Esophagus squamous epithelium (tissue), 5 donors: ENCODE data around the gene COX7A2. TPM values are rescaled to one million over a fixed set of nuclear protein-coding genes. Genes with fewer than 3 reads are reported as not detected.

Experiments
- DNase-seq: peaks from one replicate; lab custom pipeline; 2025; lab: John Stamatoyannopoulos, UW
- H3K27ac ChIP-seq, 4 donors: fragments of 200-600 bp; sonication (generic); one replicate each; pipeline ENCODE4 v1.5.1; 2016 to 2019; ENCODE audit warnings: mild to moderate bottlenecking in 1 of 4
- H3K27me3 ChIP-seq, 4 donors: fragments of 200-600 bp; sonication (generic); 1 replicate in 3 of 4; 2 replicates in 1 of 4; pipeline versions ENCODE4 v1.5.1 to v1.6.0; 2017 to 2021; ENCODE audit warnings: antibody characterized with exemption in 1 of 4
- H3K36me3 ChIP-seq, 3 donors: fragments of 200-600 bp; sonication (generic); one replicate each; pipeline ENCODE4 v1.5.1; 2016 to 2019
- H3K4me1 ChIP-seq, 3 donors: fragments of 200-600 bp; sonication (generic); one replicate each; pipeline ENCODE4 v1.5.1; 2017 to 2019
- H3K4me3 ChIP-seq, 4 donors: fragments of 200-600 bp; sonication (generic); 1 replicate in 3 of 4; 2 replicates in 1 of 4; pipeline ENCODE4 v1.5.1; 2016 to 2019; ENCODE audit warnings: mild to moderate bottlenecking in 2 of 4, moderate library complexity in 1 of 4
- H3K9me3 ChIP-seq, 3 donors: fragments of 200-600 bp; sonication (generic); one replicate each; pipeline ENCODE4 v1.5.1; 2016 to 2019
- CTCF ChIP-seq, 6 experiments: fragments of 450-650 bp in 4 of 6; fragments of 200-600 bp in 2 of 6; sonication (generic) in 2 of 6; IDR thresholded peaks; one replicate each; pipeline ENCODE4 v1.5.1; 2016 to 2019; ENCODE audit warnings: antibody characterized with exemption in 6 of 6, mild to moderate bottlenecking in 4 of 6, moderate library complexity in 4 of 6
- POLR2A ChIP-seq, 4 donors: fragments of 450-650 bp; IDR thresholded peaks; one replicate each; pipeline ENCODE4 v1.6.1; 2017; ENCODE audit warnings: antibody characterized with exemption in 4 of 4, mild to moderate bottlenecking in 4 of 4, moderate library complexity in 3 of 4
- WGBS, 2 donors: methylation state at CpG; one replicate each; pipeline ENCODE4 v1.1.5; 2018; 5-methylcytosine and 5-hydroxymethylcytosine counted together
- intact Hi-C: fragments of 100-400 bp; cut with DNase I; formaldehyde crosslinking; loops from one replicate; pipeline ENCODE4 v1.15.0; 2022
- total RNA-seq, 4 donors: library from RNA; depleted of rRNA; stranded (reverse); fragments of >200 nt; gene quantifications; one replicate each; pipeline ENCODE4 v1.1.0, GENCODE V29; 2016
- donor health status: DM: yes; HTN: yes; CAD: no.

The COX7A2 gene
- total RNA-seq, 4 donors from 2014 or later, result 192 to 530 (median 330) TPM

GRCh38 chr6:75236630-75237029, 7.0 kb downstream of the COX7A2 start:
- no peak overlapping the region for H3K27ac ChIP-seq
- no peaks in the 10 kb centered on the region for H3K9me3 ChIP-seq
- TF ChIP-seq CTCF (IDR thresholded peaks at IDR 0.05) (no peak), POLR2A (IDR thresholded peaks at IDR 0.05) (no peak)
- no peak for DNase-seq
- peaks cover 0 to 58% (median 4%) of the 10 kb centered on the region in 3 donors for H3K36me3 ChIP-seq
- no peak overlapping the region for H3K4me3 ChIP-seq
- H3K27me3 ChIP-seq, result no peaks in the 10 kb centered on the region
- intact Hi-C loops, result no loop called here
- 87 to 90% methylated on average over 4 of the region's 4 CpGs for WGBS, 2 donors
- H3K4me1 ChIP-seq, result peaks cover 0 to 14% (median 8%) of the 10 kb centered on the region in 3 donors

- no peak for TF ChIP-seq CTCF (IDR thresholded peaks at IDR 0.05)
- no peak for TF ChIP-seq POLR2A (IDR thresholded peaks at IDR 0.05)
- Histone ChIP-seq H3K36me3 (peaks cover 0 to 45% (median 4%) of the 10 kb centered on the region in 3 donors), H3K27ac (no peak overlapping the region), H3K27me3 (no peaks in the 10 kb centered on the region), H3K4me3 (no peak overlapping the region), H3K9me3 (no peaks in the 10 kb centered on the region), H3K4me1 (peaks cover 0 to 4% (median 0%) of the 10 kb centered on the region in 3 donors)
- intact Hi-C loops, result no loop called here
- DNase-seq, result no peak
- 79 to 90% methylated on average over 2 of the region's 2 CpGs for WGBS, 2 donors
Measured at GRCh38 chr6:75235271-75235670, 8.3 kb downstream of the COX7A2 start.

GRCh38 chr6:75234126-75234865, 9.3 kb downstream of the COX7A2 start:
- Histone ChIP-seq H3K4me3 (no peak overlapping the region), H3K4me1 (peaks cover 0 to 5% (median 0%) of the 10 kb centered on the region in 3 donors), H3K27ac (no peak overlapping the region), H3K27me3 (no peaks in the 10 kb centered on the region), H3K9me3 (no peaks in the 10 kb centered on the region), H3K36me3 (peaks cover 0 to 35% (median 4%) of the 10 kb centered on the region in 3 donors)
- no peak for DNase-seq
- intact Hi-C loops, result no loop called here
- 37 to 47% methylated on average over 3 of the region's 3 CpGs for WGBS, 2 donors
- no peak for TF ChIP-seq POLR2A (IDR thresholded peaks at IDR 0.05)
- no peak for TF ChIP-seq CTCF (IDR thresholded peaks at IDR 0.05)

GRCh38 chr6:75233092-75233615, 10.4 kb downstream of the COX7A2 start:
- Histone ChIP-seq H3K4me3 (no peak overlapping the region), H3K27me3 (no peaks in the 10 kb centered on the region), H3K36me3 (peaks cover 0 to 24% (median 4%) of the 10 kb centered on the region in 3 donors), H3K9me3 (no peaks in the 10 kb centered on the region), H3K27ac (no peak overlapping the region), H3K4me1 (peaks cover 0 to 5% (median 0%) of the 10 kb centered on the region in 3 donors)
- no peak for DNase-seq
- 92 to 95% methylated on average over 4 of the region's 4 CpGs for WGBS, 2 donors
- TF ChIP-seq CTCF (IDR thresholded peaks at IDR 0.05), result no peak
- TF ChIP-seq POLR2A (IDR thresholded peaks at IDR 0.05), result no peak
- intact Hi-C loops, result no loop called here
